ENCODE data around the gene CCDC88B. TPM values are rescaled to one million over a fixed set of nuclear protein-coding genes. Genes with fewer than 3 reads are reported as not detected.
A peak's percentile ranks its signal among the peaks of the same experiment; 100 is the strongest.

CCDC88B gene
- total RNA-seq, 4 donors from 2014 or later, result 7.0 to 12.5 (median 8.2) TPM

DNA sequence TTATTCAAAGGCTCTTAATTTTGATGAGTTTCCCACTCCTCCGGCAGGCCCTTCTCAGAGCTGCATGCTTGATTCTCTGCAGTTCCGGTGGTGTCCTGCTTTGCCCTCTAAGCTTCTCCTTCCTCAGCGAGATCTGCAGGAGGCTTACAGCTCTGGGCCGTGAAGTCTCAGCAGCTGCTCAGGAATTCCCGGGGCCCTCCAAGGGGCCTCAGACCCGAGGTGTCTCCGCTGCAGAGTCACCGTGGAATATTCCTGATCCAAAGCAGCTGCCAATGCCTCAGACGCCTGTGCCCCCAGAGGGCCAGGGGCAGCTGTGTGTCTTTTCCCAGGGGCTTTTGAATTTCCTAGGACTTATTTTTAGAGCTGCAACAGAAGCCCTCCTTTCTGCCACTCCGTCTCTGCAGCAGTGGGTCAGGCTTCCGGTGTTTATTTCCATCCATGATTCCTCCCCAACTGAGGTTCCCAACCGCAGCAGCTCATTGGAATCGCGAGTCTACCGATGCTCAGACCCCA lies 56.1 kb downstream of the CCDC88B start:
- no peaks in the 10 kb centered on the region for H3K36me3 ChIP-seq
- peaks cover 0 to 33% (median 0%) of the 10 kb centered on the region in 4 donors for H3K27me3 ChIP-seq
- 20% methylated on average over 10 of the region's 15 CpGs for WGBS
- TF ChIP-seq POLR2AphosphoS5 (IDR thresholded peaks at IDR 0.05) (no peak), POLR2A (IDR thresholded peaks at IDR 0.05; ENCODE audit: low read depth) (no peak)
- no peak for DNase-seq (ENCODE audit: extremely low spot score)
- H3K4me1 ChIP-seq, result peaks cover 0 to 9% (median 7%) of the 10 kb centered on the region in 4 donors
- H3K27ac ChIP-seq (replicated peaks in 1 of 4), result peak overlapping the region in 1 of 4 donors; percentile 17
- H3K9me3 ChIP-seq, result no peaks in the 10 kb centered on the region
- no peak overlapping the region for H3K4me3 ChIP-seq
- intact Hi-C loops (cut with DNase I), result no loop called here

DNA sequence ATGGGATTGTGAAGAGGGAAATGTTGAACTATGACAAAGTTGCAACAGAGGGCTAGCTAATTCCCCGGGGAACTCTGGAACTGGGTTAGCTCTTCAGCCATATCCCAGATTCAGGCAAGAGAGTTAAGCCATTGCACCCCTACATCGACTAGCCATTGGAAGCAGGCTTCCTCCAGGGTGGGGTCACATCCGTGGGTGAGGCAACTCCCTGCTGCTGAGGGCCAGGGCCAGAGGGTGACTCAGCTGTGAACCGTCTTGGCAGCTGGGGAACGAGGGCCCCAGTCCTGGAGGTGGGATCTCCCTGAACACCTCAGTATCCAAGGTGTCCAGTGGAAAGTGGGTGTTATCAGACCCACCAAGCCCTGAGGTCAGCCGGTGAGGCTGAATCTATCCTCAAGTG lies 60.1 kb downstream of the CCDC88B start:
- no peak for DNase-seq (ENCODE audit: extremely low spot score)
- TF ChIP-seq, protein P1, sequence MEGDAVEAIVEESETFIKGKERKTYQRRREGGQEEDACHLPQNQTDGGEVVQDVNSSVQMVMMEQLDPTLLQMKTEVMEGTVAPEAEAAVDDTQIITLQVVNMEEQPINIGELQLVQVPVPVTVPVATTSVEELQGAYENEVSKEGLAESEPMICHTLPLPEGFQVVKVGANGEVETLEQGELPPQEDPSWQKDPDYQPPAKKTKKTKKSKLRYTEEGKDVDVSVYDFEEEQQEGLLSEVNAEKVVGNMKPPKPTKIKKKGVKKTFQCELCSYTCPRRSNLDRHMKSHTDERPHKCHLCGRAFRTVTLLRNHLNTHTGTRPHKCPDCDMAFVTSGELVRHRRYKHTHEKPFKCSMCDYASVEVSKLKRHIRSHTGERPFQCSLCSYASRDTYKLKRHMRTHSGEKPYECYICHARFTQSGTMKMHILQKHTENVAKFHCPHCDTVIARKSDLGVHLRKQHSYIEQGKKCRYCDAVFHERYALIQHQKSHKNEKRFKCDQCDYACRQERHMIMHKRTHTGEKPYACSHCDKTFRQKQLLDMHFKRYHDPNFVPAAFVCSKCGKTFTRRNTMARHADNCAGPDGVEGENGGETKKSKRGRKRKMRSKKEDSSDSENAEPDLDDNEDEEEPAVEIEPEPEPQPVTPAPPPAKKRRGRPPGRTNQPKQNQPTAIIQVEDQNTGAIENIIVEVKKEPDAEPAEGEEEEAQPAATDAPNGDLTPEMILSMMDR (IDR thresholded peaks at IDR 0.05), result no peak
- TF ChIP-seq POLR2A (IDR thresholded peaks at IDR 0.05; ENCODE audit: low read depth) (no peak), POLR2AphosphoS5 (IDR thresholded peaks at IDR 0.05) (no peak), EP300 (IDR thresholded peaks at IDR 0.05) (no peak)
- H3K4me3 ChIP-seq, result no peak overlapping the region
- peaks cover 0 to 41% (median 0%) of the 10 kb centered on the region in 4 donors for H3K27me3 ChIP-seq
- H3K36me3 ChIP-seq, result no peaks in the 10 kb centered on the region
- H3K4me1 ChIP-seq, result peaks cover 0 to 9% (median 7%) of the 10 kb centered on the region in 4 donors
- 58% methylated on average over 3 of the region's 6 CpGs for WGBS
- H3K27ac ChIP-seq (replicated peaks in 1 of 4), result no peak overlapping the region
- H3K9me3 ChIP-seq, result peaks cover 0 to 4% (median 0%) of the 10 kb centered on the region in 4 donors
- intact Hi-C loops (cut with DNase I), result no loop called here

DNA sequence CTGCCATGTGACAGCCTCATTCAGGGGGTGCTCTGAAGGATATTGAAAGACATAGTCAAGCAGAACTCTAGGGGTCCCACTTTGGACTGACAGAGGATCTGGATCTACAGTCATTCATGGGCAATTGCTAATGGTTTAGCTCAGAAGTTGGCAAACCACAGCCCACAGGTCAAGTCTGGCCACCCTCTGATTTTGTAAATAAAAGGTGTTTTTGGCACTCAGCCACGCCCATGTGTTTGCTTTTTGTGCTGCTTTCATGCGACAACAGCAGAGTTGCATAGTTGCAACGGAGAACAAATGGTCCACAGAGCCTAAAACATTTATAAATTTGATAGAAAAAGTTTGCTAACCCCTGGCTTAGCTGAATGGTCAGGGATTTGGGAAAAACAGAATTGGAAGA lies 60.7 kb downstream of the CCDC88B start:
- no peak for DNase-seq (ENCODE audit: extremely low spot score)
- TF ChIP-seq, protein P1 (IDR thresholded peaks at IDR 0.05), result no peak
- TF ChIP-seq POLR2AphosphoS5 (IDR thresholded peaks at IDR 0.05), result no peak
- no peak for TF ChIP-seq POLR2A (IDR thresholded peaks at IDR 0.05; ENCODE audit: low read depth)
- no peak for TF ChIP-seq EP300 (IDR thresholded peaks at IDR 0.05)
- Histone ChIP-seq H3K36me3 (no peaks in the 10 kb centered on the region), H3K27me3 (peaks cover 0 to 43% (median 0%) of the 10 kb centered on the region in 4 donors), H3K27ac (replicated peaks in 1 of 4) (no peak overlapping the region), H3K9me3 (peaks cover 0 to 4% (median 0%) of the 10 kb centered on the region in 4 donors), H3K4me1 (peaks cover 0 to 9% (median 7%) of the 10 kb centered on the region in 4 donors), H3K4me3 (no peak overlapping the region)
- intact Hi-C loops (cut with DNase I), result no loop called here
- 63% methylated on average over 3 of the region's 3 CpGs for WGBS

DNA sequence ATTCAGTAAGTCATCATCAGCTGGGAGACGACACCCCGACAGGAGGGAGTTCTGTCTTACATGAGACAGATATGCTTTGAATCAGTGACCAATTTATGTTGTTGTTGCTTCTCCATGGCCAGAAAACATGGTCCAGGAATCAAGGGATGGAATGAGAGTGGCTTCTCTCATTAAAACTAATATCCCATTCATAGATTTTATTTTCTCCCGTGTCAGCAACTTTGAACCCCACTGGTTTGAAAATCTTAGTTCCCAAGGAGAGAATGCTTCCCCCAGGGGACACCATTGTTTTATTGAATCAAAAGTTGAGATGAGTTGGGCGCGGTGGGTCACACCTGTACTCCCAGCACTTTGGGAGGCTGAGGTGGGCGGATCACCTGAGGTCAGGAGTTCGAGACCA lies 61.8 kb downstream of the CCDC88B start:
- Histone ChIP-seq H3K36me3 (no peaks in the 10 kb centered on the region), H3K9me3 (peaks cover 0 to 4% (median 0%) of the 10 kb centered on the region in 4 donors), H3K27me3 (peaks cover 0 to 32% (median 0%) of the 10 kb centered on the region in 4 donors), H3K27ac (replicated peaks in 1 of 4) (no peak overlapping the region), H3K4me1 (peaks cover 0 to 16% (median 9%) of the 10 kb centered on the region in 4 donors), H3K4me3 (no peak overlapping the region)
- 92% methylated on average over 7 of the region's 7 CpGs for WGBS
- DNase-seq (ENCODE audit: extremely low spot score), result no peak
- TF ChIP-seq POLR2A (IDR thresholded peaks at IDR 0.05; ENCODE audit: low read depth), result no peak
- TF ChIP-seq, protein P1 (IDR thresholded peaks at IDR 0.05), result no peak
- no peak for TF ChIP-seq EP300 (IDR thresholded peaks at IDR 0.05)
- TF ChIP-seq POLR2AphosphoS5 (IDR thresholded peaks at IDR 0.05), result no peak
- intact Hi-C loops (cut with DNase I), result no loop called here

DNA sequence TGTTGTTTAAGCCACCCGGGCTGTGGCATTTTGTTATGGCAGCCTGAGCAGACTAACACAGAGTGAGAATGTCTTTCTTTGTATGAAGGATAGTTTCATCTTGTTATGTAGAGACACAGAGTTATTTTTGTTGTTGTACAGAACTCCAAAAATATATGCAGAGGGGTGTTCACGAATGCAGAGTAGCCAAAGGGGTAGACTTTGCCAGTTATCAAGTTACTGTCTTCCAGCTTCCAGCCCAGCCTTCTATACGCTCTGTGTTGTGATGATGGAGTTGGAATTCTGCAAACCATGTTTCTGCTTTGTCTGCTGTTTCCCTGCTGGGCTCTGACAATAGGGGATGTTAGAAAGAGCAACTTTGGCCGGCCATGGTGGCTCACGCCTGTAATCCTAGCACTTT lies 63.1 kb downstream of the CCDC88B start:
- H3K27me3 ChIP-seq, result peaks cover 0 to 22% (median 0%) of the 10 kb centered on the region in 4 donors
- H3K4me3 ChIP-seq, result no peak overlapping the region
- TF ChIP-seq, protein P1 (IDR thresholded peaks at IDR 0.05), result no peak
- TF ChIP-seq POLR2AphosphoS5 (IDR thresholded peaks at IDR 0.05), result no peak
- no peak for TF ChIP-seq POLR2A (IDR thresholded peaks at IDR 0.05; ENCODE audit: low read depth)
- no peak for TF ChIP-seq EP300 (IDR thresholded peaks at IDR 0.05)
- no peaks in the 10 kb centered on the region for H3K36me3 ChIP-seq
- peaks cover 0 to 4% (median 0%) of the 10 kb centered on the region in 4 donors for H3K9me3 ChIP-seq
- intact Hi-C loops (cut with DNase I), result no loop called here
- DNase-seq (ENCODE audit: extremely low spot score), result no peak
- peaks cover 0 to 16% (median 9%) of the 10 kb centered on the region in 4 donors for H3K4me1 ChIP-seq
- WGBS, result 86% methylated on average over 5 of the region's 5 CpGs
- H3K27ac ChIP-seq (replicated peaks in 1 of 4), result no peak overlapping the region

Data from esophagus muscularis mucosa (tissue), 4 donors.